Measurements from ENCODE around the gene PDCL3.

DNA sequence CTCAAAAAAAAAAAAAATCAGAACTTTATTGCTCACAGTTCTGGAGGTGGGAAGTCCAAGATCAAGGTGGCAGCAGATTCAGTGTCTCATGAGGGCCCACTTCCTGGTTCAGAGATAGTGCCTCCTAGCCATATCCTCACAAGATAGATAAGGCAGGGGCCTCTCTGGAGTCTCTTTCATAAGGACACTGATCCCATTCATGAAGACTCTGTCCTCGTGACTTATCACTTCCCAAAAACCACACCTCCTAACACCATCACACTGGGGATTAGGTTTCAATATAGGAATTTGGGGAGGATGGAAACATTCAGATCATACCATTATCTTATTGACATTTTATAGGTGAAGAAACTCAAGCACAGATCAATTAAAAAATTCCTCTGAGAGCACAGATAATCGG lies 61.1 kb downstream of the PDCL3 start:
- TF ChIP-seq, protein P1, sequence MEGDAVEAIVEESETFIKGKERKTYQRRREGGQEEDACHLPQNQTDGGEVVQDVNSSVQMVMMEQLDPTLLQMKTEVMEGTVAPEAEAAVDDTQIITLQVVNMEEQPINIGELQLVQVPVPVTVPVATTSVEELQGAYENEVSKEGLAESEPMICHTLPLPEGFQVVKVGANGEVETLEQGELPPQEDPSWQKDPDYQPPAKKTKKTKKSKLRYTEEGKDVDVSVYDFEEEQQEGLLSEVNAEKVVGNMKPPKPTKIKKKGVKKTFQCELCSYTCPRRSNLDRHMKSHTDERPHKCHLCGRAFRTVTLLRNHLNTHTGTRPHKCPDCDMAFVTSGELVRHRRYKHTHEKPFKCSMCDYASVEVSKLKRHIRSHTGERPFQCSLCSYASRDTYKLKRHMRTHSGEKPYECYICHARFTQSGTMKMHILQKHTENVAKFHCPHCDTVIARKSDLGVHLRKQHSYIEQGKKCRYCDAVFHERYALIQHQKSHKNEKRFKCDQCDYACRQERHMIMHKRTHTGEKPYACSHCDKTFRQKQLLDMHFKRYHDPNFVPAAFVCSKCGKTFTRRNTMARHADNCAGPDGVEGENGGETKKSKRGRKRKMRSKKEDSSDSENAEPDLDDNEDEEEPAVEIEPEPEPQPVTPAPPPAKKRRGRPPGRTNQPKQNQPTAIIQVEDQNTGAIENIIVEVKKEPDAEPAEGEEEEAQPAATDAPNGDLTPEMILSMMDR (IDR thresholded peaks at IDR 0.05): no peak
- TF ChIP-seq POLR2A (IDR thresholded peaks at IDR 0.05): no peak
- no peak for TF ChIP-seq POLR2AphosphoS5 (IDR thresholded peaks at IDR 0.05)

All from prostate gland (tissue), 2 donors.